Thymus (tissue), 11 donors: ENCODE results near the gene PPIP5K1. TPM values are rescaled to one million over a fixed set of nuclear protein-coding genes. Genes with fewer than 3 reads are reported as not detected.

ENCODE experiments used
- DNase-seq, 9 donors: peaks; one replicate each; pipeline ENCODE4 v3.0.0-alpha.2; 2013; ENCODE audit warnings: low spot score in 9 of 9, low read depth in 6 of 9, missing footprints in 1 of 9
- H3K27ac ChIP-seq, 2 donors: one replicate each; pipeline ENCODE4 v1.5.1; 2013; ENCODE audit warnings: control low read depth in 1 of 2, low read depth in 1 of 2, low read length in 1 of 2, mild to moderate bottlenecking in 1 of 2, moderate library complexity in 1 of 2
- H3K27me3 ChIP-seq, 2 donors: one replicate each; pipeline ENCODE4 v1.5.1; 2013; ENCODE audit warnings: low read length in 1 of 2; ENCODE audit not compliant: control insufficient read depth in 2 of 2, insufficient read depth in 1 of 2
- H3K36me3 ChIP-seq, 2 donors: one replicate each; pipeline ENCODE4 v1.5.1; 2013; ENCODE audit warnings: low read length in 1 of 2, mild to moderate bottlenecking in 1 of 2, moderate library complexity in 1 of 2; ENCODE audit not compliant: control insufficient read depth in 2 of 2, insufficient read depth in 2 of 2
- H3K4me1 ChIP-seq, 2 donors: one replicate each; pipeline ENCODE4 v1.5.1; 2013; ENCODE audit warnings: low read length in 2 of 2; ENCODE audit not compliant: control insufficient read depth in 2 of 2, insufficient read depth in 2 of 2
- H3K4me3 ChIP-seq, 2 donors: one replicate each; pipeline ENCODE4 v1.5.1; 2013; ENCODE audit warnings: low read length in 2 of 2, control low read depth in 1 of 2, mild to moderate bottlenecking in 1 of 2
- H3K9me3 ChIP-seq, 2 donors: one replicate each; pipeline ENCODE4 v1.5.1; 2013; ENCODE audit warnings: low read length in 1 of 2, mild to moderate bottlenecking in 1 of 2; ENCODE audit not compliant: control insufficient read depth in 2 of 2, insufficient read depth in 1 of 2
- WGBS: extraction: QIAGEN DNeasy Blood & Tissue Kit; methylation state at CpG from one replicate; pipeline ENCODE4 v1.1.7; 2013; 5-methylcytosine and 5-hydroxymethylcytosine counted together
- polyA plus RNA-seq: library from polyadenylated mRNA; stranded (reverse); fragments of 200-250 nt; gene quantifications from one replicate; pipeline ENCODE4 v1.2.3, GENCODE V29; 2013
- total RNA-seq: library from RNA; stranded (reverse); fragments of 120-200 nt; gene quantifications from one replicate; pipeline ENCODE4 v1.2.4, GENCODE V29; 2013
- donor health status: healthy.

The PPIP5K1 gene
- total and polyA plus RNA-seq, 2 donors = 4.6 to 5.7 TPM

- no peak for DNase-seq
- Histone ChIP-seq H3K9me3 (no peaks in the 10 kb centered on the region), H3K27me3 (no peaks in the 10 kb centered on the region), H3K27ac (no peak overlapping the region), H3K4me1 (peaks cover 8 to 9% of the 10 kb centered on the region in 2 donors), H3K36me3 (peaks cover 4 to 11% of the 10 kb centered on the region in 2 donors), H3K4me3 (no peak overlapping the region)
- 97% methylated on average over 6 of the region's 6 CpGs for WGBS
Measured at GRCh38 chr15:43487271-43487895, 102.6 kb downstream of the PPIP5K1 start.

GRCh38 chr15:43484455-43484854, 105.6 kb downstream of the PPIP5K1 start:
- H3K36me3 ChIP-seq = peaks cover 4 to 10% of the 10 kb centered on the region in 2 donors
- over 99% methylated on average over 2 of the region's 2 CpGs for WGBS

More at GRCh38 chr15:43484455-43484854, 105.6 kb downstream of the PPIP5K1 start:
- Histone ChIP-seq H3K4me1 (peaks cover 4 to 7% of the 10 kb centered on the region in 2 donors), H3K27ac (no peak overlapping the region), H3K27me3 (no peaks in the 10 kb centered on the region), H3K9me3 (no peaks in the 10 kb centered on the region), H3K4me3 (no peak overlapping the region)
- no peak for DNase-seq

Other genes starting within 250 kb of the PPIP5K1 start
- 17.2 TPM for gene ZSCAN29, start 219.2 kb downstream of the PPIP5K1 start, total RNA-seq
- gene ZSCAN29, start 219.2 kb downstream of the PPIP5K1 start, polyA plus RNA-seq = 7.8 TPM
- gene TUBGCP4, start 219.1 kb downstream of the PPIP5K1 start, total RNA-seq = 8.5 TPM
- 5.4 TPM for gene TUBGCP4, start 219.1 kb downstream of the PPIP5K1 start, polyA plus RNA-seq
- gene TP53BP1, start 97.1 kb downstream of the PPIP5K1 start, total RNA-seq = 29.8 TPM
- 17.5 TPM for gene TP53BP1, start 97.1 kb downstream of the PPIP5K1 start, polyA plus RNA-seq
- 12.7 TPM for gene MAP1A, start 72.6 kb downstream of the PPIP5K1 start, total RNA-seq
- 3.6 TPM for gene MAP1A, start 72.6 kb downstream of the PPIP5K1 start, polyA plus RNA-seq
- 0.09 TPM for gene CKMT1B, start 3.8 kb upstream of the PPIP5K1 start, total RNA-seq
- 0.94 TPM for gene CKMT1B, start 3.8 kb upstream of the PPIP5K1 start, polyA plus RNA-seq
- gene STRC, start 28.6 kb upstream of the PPIP5K1 start, total RNA-seq = 0.05 TPM
- 1.8 TPM for gene STRC, start 28.6 kb upstream of the PPIP5K1 start, polyA plus RNA-seq
- 0.80 TPM for gene CATSPER2, start 58.6 kb upstream of the PPIP5K1 start, total RNA-seq
- gene CATSPER2, start 58.6 kb upstream of the PPIP5K1 start, polyA plus RNA-seq = 4.9 TPM
- 0.14 TPM for gene CKMT1A, start 103.7 kb upstream of the PPIP5K1 start, total RNA-seq
- 0.23 TPM for gene CKMT1A, start 103.7 kb upstream of the PPIP5K1 start, polyA plus RNA-seq
- gene PDIA3, start 156.2 kb upstream of the PPIP5K1 start, total RNA-seq = 102 TPM
- gene PDIA3, start 156.2 kb upstream of the PPIP5K1 start, polyA plus RNA-seq = 209 TPM
- 3.2 TPM for gene ELL3, start 186.8 kb upstream of the PPIP5K1 start, total RNA-seq
- gene ELL3, start 186.8 kb upstream of the PPIP5K1 start, polyA plus RNA-seq = 7.3 TPM
- gene SERF2, start 202.1 kb upstream of the PPIP5K1 start, total RNA-seq = 862 TPM
- gene SERF2, start 202.1 kb upstream of the PPIP5K1 start, polyA plus RNA-seq = 1,456 TPM
- gene SERINC4, start 210.0 kb upstream of the PPIP5K1 start, total RNA-seq = 0.05 TPM
- gene SERINC4, start 210.0 kb upstream of the PPIP5K1 start, polyA plus RNA-seq = 0.52 TPM
- 5.5 TPM for gene HYPK, start 210.4 kb upstream of the PPIP5K1 start, total RNA-seq
- 13.8 TPM for gene HYPK, start 210.4 kb upstream of the PPIP5K1 start, polyA plus RNA-seq
- gene MFAP1, start 234.5 kb upstream of the PPIP5K1 start, total RNA-seq = 35.9 TPM
- gene MFAP1, start 234.5 kb upstream of the PPIP5K1 start, polyA plus RNA-seq = 18.7 TPM
- gene WDR76, start 236.8 kb upstream of the PPIP5K1 start, total RNA-seq = 24.6 TPM
- 3.5 TPM for gene WDR76, start 236.8 kb upstream of the PPIP5K1 start, polyA plus RNA-seq